Natural killer cell treated with Interleukin-12 subunit alpha and Interleukin-12 subunit beta and Interleukin-15 and Interleukin-18, amount 100 ng/mL, for 72 hours (primary cell): ENCODE measurements around the gene IGFL2. TPM values are rescaled to one million over a fixed set of nuclear protein-coding genes. Genes with fewer than 3 reads are reported as not detected.
"Not testable (repeated sequence)": the region's sequence is repeated elsewhere in the genome, so short reads cannot be mapped to it uniquely, and the experiment has no call there.

Experiments used
- ATAC-seq, 2 donors: fragments of 150-1000 bp; cut with Tn5 transposase in 1 of 2; sonication (Bioruptor Pico), chemical (Tn5 transposase) in 1 of 2; 2 replicates each; pipeline ENCODE4 v1.10.0; 2021
- DNase-seq: peaks from one replicate; pipeline ENCODE4 v3.0.0; 2022; ENCODE audit warnings: low spot score
- H3K27ac Mint-ChIP-seq, 2 donors: 1 replicate in 1 of 2; 2 replicates in 1 of 2; pipeline ENCODE4 v1.8.0; 2022; ENCODE audit warnings: mixed read lengths in 2 of 2, mild to moderate bottlenecking in 1 of 2, moderate library complexity in 1 of 2
- H3K27me3 Mint-ChIP-seq, 2 donors: 1 replicate in 1 of 2; 2 replicates in 1 of 2; pipeline ENCODE4 v1.8.0; 2022; ENCODE audit warnings: mixed read lengths in 2 of 2
- H3K36me3 Mint-ChIP-seq: one replicate; pipeline ENCODE4 v1.8.0; 2022; ENCODE audit warnings: mixed read lengths
- H3K4me1 Mint-ChIP-seq, 2 donors: 1 replicate in 1 of 2; 2 replicates in 1 of 2; pipeline ENCODE4 v1.8.0; 2022; ENCODE audit warnings: low read depth in 2 of 2, mixed read lengths in 2 of 2, mild to moderate bottlenecking in 1 of 2
- H3K4me3 Mint-ChIP-seq: one replicate; pipeline ENCODE4 v1.8.0; 2022; ENCODE audit warnings: mixed read lengths
- H3K9me3 Mint-ChIP-seq: 2 replicates; pipeline ENCODE4 v1.8.0; 2022; ENCODE audit warnings: mixed read lengths
- total RNA-seq, 2 donors: library from RNA; stranded (reverse); gene quantifications; one replicate each; pipeline ENCODE4 v1.2.3, GENCODE V29; 2022

The IGFL2 gene
- total RNA-seq, 2 donors from 2014 or later, result not detected

DNA sequence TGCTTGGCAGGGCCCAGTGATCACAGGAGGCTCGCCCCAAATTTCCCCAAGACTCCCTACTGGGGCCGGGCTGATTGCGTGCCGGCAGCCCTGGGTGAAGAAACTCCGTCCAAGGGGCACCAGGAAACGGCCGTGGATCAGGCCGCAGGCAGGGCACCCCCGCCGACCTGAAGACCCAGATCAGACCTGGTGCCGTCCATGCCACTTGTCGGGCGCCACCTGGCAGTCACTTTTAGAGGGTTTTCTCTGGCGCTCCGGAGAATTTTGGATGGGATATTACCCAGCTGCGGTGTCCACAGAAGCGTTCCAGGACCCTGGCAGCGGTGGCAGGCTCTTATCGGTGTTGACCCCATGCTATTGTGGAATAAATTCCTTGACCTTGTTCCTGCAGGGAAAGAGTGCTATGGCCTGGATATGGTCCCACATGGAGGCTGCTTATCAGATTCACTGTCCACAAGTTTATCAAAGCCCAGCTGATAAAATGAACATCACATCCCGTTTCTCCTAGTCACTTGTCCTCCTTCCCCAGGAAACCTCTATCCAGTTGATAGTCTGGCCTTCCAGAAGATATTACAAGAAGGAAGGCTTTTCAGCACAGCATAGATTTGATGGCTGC lies 38.2 kb downstream of the IGFL2 start:
- Mint-ChIP-seq H3K4me3 (no peak overlapping the region), H3K27ac (no peak overlapping the region), H3K36me3 (no peaks in the 10 kb centered on the region), H3K27me3 (peaks cover 50 to 54% of the 10 kb centered on the region in 2 donors), H3K4me1 (peaks cover 2 to 6% of the 10 kb centered on the region in 2 donors), H3K9me3 (no peaks in the 10 kb centered on the region)
- DNase-seq (no peak), ATAC-seq (no peak)

DNA sequence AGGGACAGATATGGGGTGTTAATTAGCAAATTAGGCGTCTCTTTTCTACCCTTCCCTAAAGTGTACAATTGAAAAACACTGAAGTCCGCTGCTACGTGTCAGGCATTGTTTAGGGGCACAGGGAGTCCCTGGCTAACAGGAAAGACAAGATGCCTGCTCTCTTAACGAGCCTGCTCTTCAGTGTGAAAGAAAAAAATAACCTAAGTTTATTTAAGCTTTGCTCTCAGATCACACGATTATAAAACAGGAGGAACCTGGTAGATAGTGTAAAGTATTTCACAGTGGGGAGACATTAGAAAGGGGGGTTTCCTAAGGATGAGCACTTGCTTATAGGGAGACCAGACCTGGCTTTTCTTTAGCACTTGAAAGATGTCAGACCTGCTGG lies 38.7 kb downstream of the IGFL2 start:
- Mint-ChIP-seq H3K9me3 (no peaks in the 10 kb centered on the region), H3K4me1 (peaks cover 0 to 6% of the 10 kb centered on the region in 2 donors), H3K4me3 (no peak overlapping the region), H3K36me3 (no peaks in the 10 kb centered on the region), H3K27me3 (peaks cover 51 to 59% of the 10 kb centered on the region in 2 donors), H3K27ac (no peak overlapping the region)
- no peak for DNase-seq
- ATAC-seq, result no peak

DNA sequence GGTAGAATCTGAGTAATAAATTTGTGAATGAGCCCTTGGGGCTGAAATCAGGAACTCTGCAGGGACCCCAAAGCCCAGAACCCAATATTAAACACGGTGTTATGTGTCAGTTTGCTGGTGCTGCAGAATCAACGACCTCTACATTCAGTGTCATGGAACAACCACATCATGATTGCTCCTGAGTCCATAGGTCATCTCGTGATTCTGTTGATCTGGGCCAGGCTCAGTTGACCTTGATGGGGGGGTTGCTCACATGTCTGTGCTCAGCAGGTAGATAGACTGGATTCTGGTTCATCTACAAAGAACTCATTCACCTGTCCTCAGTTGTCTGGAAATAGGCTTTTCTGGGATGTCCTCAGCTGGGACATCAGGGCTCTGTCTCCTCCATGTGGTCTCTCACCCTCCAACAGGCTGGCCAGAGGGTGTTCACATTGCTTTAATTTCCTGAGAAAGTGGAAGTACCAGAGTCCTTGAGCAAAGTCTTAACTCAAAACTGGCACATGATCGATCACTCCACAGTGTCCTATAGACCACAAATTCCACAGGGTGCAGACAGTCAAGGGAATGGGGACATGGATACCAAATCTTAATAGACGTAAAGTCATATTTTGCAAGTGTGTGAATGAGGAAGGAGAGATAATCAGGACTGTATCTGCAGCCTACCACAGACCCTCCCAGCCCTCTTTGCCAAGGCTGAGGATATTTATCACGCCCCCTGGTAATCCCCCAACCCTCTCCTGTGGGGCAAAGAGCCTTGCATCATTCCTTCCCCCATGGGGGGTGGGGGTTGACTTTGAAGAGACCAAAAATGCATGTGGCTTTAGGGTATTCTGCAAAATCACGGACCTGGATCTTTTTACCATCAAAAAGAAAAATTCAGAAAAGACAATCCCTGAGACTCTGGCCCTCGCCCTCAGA lies 42.2 kb downstream of the IGFL2 start:
- H3K4me1 Mint-ChIP-seq, result peaks cover 0 to under 1% of the 10 kb centered on the region in 2 donors
- peaks cover 30 to 55% of the 10 kb centered on the region in 2 donors for H3K27me3 Mint-ChIP-seq
- no peaks in the 10 kb centered on the region for H3K9me3 Mint-ChIP-seq
- H3K27ac Mint-ChIP-seq, result no peak overlapping the region
- ATAC-seq (no peak), DNase-seq (no peak)
- H3K36me3 Mint-ChIP-seq, result no peaks in the 10 kb centered on the region
- no peak overlapping the region for H3K4me3 Mint-ChIP-seq

DNA sequence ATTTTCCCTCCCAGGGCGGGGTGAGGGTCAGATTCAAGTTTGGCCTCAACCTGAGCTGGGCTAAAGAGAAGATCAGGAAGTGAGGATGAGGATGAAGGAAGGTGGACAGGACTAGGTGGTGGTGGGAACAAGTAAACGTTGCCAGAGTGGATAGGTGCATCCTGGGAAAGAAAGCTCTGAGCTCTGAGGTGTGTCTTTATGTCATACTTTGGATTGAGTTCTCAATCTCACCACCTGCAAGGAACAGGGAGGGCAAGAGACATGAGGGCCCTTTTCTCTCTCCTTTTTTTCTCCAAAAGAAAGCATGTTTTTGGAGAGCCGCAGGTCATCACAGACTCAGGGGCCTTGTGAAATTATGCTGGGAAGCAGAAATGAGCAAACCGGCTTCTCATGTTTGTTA lies 43.3 kb downstream of the IGFL2 start:
- no peak for DNase-seq
- no peaks in the 10 kb centered on the region for H3K9me3 Mint-ChIP-seq
- H3K36me3 Mint-ChIP-seq, result no peaks in the 10 kb centered on the region

DNA sequence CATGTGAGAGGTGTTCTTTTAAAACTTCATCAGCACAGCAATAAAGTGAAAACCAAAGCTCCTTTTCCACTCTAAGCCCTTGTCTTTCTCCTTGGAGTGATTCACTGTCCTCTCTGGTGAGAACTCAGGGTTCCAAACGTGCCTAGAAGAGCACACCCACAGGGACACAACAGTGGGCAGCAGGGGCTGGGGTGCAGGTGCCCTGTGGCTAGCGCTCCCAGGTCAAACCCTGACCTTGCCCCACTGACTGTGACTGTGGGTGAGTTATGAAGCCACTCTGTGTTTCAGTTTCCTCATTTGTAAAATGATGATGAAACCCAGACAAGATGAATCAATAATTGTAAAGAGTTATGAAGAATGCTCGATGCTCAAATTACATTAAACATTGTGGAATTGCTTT lies 43.9 kb downstream of the IGFL2 start:
- H3K4me1 Mint-ChIP-seq, result no peaks in the 10 kb centered on the region
- ATAC-seq (no peak), DNase-seq (no peak)
- H3K4me3 Mint-ChIP-seq, result no peak overlapping the region
- H3K27me3 Mint-ChIP-seq, result peaks cover 34 to 56% of the 10 kb centered on the region in 2 donors
- H3K36me3 Mint-ChIP-seq, result no peaks in the 10 kb centered on the region
- no peak overlapping the region for H3K27ac Mint-ChIP-seq
- H3K9me3 Mint-ChIP-seq, result no peaks in the 10 kb centered on the region

More for the DNA sequence above, 43.3 kb downstream of the IGFL2 start:
- Mint-ChIP-seq H3K27me3 (peaks cover 28 to 50% of the 10 kb centered on the region in 2 donors), H3K4me1 (no peaks in the 10 kb centered on the region), H3K27ac (no peak overlapping the region), H3K4me3 (no peak overlapping the region)
- ATAC-seq, result no peak

DNA sequence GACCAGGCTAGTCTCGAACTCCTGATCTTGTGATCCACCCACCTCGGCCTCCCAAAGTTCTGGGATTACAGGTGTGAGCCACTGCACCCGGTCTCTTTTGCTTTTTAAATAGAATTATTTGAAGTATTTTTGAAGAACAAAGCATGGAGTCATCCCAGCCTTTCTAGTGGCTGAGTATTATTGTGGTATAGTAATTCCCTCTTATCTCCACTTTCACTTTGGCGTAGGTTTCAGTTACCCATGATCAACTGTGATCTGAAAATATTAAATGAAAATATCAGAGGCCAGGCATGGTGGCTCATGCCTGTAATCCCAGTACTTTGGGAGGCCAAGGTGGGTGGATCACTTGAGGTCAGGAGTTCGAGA lies 44.6 kb downstream of the IGFL2 start:
- peaks cover 39 to 62% of the 10 kb centered on the region in 2 donors for H3K27me3 Mint-ChIP-seq
- not testable (repeated sequence) for ATAC-seq, H3K4me1 Mint-ChIP-seq, H3K4me3 Mint-ChIP-seq, DNase-seq, H3K36me3 Mint-ChIP-seq, H3K9me3 Mint-ChIP-seq, H3K27ac Mint-ChIP-seq

DNA sequence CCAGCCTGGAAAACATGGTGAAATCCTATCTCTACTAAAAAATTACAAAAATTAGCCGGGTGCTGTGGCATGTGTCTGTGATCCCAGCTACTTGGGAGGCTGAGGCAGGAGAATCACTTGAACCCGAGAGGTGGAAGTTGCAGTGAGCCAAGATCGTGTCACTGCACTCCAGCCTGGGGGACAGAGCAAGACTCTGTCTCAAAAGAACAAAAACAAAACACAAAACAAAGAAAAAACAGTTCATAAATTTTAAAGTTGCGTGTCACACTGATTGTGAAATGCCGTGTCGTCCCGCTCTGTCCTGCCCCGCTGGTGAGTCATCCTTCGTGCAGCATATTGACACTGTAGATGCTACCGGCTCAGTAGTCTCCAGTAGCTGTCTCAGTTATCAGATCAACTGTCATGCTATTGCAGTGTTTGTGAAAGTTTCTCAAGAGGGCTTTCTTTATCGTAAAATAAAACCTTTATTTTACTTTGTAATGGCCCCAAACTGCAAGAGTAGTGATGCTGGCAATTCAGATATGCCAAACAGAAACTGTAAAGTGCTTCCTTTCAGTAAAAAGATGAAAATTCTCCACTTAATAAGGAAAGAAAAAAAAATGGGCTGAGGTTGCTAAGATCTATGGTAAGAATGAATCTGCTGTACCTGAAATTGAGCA lies 45.1 kb downstream of the IGFL2 start:
- no peak for DNase-seq
- peak overlapping the region in 1 of 2 donors; percentile 16 for H3K27ac Mint-ChIP-seq

DNA sequence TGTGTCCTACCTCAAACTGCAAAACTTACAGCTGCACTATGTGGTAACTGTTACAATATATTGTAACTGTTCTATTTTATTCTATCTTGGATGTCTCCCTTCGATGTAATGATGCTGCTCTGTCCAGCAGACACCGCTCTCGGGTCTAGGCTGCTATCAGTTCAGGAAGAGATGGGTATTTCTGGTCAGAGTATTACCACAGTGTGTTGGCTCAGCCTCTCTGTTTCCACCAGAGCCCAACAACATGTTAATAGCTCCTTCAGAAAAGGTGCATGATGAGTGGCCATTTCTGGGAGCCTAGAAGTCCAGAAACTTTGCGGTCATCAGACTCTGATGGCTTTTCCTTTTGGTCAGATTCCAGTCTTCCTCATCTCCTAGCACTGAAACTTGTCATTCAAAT lies 45.6 kb downstream of the IGFL2 start:
- H3K27me3 Mint-ChIP-seq, result peaks cover 33 to 59% of the 10 kb centered on the region in 2 donors
- H3K4me3 Mint-ChIP-seq, result no peak overlapping the region
- H3K27ac Mint-ChIP-seq, result no peak overlapping the region
- ATAC-seq (no peak), DNase-seq (no peak)
- no peaks in the 10 kb centered on the region for H3K4me1 Mint-ChIP-seq
- no peaks in the 10 kb centered on the region for H3K36me3 Mint-ChIP-seq
- H3K9me3 Mint-ChIP-seq, result no peaks in the 10 kb centered on the region

More for the DNA sequence above, 45.1 kb downstream of the IGFL2 start:
- Mint-ChIP-seq H3K4me1 (no peaks in the 10 kb centered on the region), H3K9me3 (no peaks in the 10 kb centered on the region), H3K27me3 (peaks cover 36 to 60% of the 10 kb centered on the region in 2 donors), H3K36me3 (no peaks in the 10 kb centered on the region), H3K4me3 (no peak overlapping the region)
- ATAC-seq, result peak in 1 of 2 donors; percentile 84

DNA sequence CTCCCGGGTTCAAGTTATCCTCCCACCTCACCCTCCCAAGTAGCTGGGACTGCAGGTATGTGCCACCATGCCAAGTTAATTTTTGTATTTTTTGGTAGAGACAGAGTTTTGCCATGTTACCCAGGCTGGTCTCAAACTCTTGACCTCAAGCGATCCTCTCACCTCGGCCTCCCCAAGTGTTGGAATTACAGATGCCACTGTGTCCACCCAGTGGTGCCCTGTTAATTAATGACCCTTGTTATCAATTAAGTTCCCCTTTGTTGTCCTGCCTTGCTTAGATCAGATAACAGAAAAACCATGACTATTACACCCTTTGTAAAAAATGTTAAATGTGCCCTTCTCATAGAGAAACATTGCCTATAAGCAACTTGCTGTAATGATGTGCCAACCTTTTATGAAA lies 47.1 kb downstream of the IGFL2 start:
- Mint-ChIP-seq H3K9me3 (no peaks in the 10 kb centered on the region), H3K27ac (no peak overlapping the region), H3K4me1 (no peaks in the 10 kb centered on the region), H3K27me3 (peaks cover 28 to 53% of the 10 kb centered on the region in 2 donors), H3K4me3 (no peak overlapping the region), H3K36me3 (no peaks in the 10 kb centered on the region)
- no peak for ATAC-seq
- no peak for DNase-seq

DNA sequence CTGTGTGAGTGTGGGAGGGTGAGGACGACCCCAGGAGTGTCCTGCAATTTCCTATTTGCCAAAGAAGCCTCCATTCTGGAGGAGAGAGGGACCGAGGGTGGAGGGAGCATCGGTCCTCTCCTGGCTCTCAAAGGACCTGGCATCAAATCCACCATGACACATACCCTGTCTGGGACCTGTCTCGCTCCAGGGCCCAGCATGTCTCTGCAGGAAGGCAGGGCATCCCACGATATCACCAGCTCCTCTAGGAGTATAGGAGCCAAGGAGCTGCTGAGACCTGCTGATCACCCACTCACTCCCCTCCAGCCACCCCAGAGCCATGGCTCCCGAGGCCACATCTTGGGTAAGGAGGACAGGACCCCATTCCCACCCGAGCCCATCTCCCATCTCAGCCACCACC lies 47.9 kb downstream of the IGFL2 start:
- H3K27me3 Mint-ChIP-seq, result peaks cover 27 to 45% of the 10 kb centered on the region in 2 donors
- not testable (repeated sequence) for DNase-seq, H3K4me1 Mint-ChIP-seq, H3K9me3 Mint-ChIP-seq, H3K27ac Mint-ChIP-seq, H3K4me3 Mint-ChIP-seq, H3K36me3 Mint-ChIP-seq, ATAC-seq

DNA sequence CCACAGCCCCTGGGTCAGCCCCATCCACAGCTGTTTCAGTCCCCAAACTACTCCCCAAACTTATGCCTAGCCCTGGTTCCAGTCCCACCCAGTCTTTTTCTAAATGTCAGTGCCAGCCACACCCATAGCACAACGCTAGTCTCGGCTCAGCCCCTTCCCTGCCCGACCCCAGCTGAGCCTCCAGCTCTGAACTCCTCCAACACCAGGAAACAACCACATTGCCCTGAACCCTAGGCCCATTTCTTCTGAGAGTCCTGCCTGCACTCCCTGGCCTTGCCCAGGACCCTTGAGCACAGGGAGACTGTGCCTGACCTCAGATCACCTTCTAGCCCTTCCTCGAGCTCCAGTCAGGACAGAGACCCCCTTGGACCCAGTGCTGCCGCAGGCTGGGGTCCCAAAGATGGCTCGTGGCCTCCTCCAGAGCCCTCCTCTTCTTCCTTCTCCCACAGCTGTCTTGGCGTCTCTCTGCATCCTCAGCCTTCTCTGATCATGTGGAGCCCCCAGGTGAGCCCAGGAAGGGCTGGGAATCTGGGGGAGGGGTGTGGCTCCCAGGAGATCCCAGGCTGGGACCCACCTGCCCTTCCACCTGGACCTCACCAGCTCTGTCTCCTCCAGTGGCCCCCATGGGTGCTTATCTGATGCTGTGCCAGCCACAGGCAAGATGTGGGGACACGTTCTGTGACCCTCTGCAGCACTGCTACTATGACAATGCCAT lies 48.5 kb downstream of the IGFL2 start:
- H3K27me3 Mint-ChIP-seq, result peaks cover 25 to 43% of the 10 kb centered on the region in 2 donors
- H3K36me3 Mint-ChIP-seq, result no peaks in the 10 kb centered on the region
- no peaks in the 10 kb centered on the region for H3K4me1 Mint-ChIP-seq
- H3K27ac Mint-ChIP-seq, result no peak overlapping the region
- ATAC-seq (no peak), DNase-seq (no peak)
- no peaks in the 10 kb centered on the region for H3K9me3 Mint-ChIP-seq
- no peak overlapping the region for H3K4me3 Mint-ChIP-seq

DNA sequence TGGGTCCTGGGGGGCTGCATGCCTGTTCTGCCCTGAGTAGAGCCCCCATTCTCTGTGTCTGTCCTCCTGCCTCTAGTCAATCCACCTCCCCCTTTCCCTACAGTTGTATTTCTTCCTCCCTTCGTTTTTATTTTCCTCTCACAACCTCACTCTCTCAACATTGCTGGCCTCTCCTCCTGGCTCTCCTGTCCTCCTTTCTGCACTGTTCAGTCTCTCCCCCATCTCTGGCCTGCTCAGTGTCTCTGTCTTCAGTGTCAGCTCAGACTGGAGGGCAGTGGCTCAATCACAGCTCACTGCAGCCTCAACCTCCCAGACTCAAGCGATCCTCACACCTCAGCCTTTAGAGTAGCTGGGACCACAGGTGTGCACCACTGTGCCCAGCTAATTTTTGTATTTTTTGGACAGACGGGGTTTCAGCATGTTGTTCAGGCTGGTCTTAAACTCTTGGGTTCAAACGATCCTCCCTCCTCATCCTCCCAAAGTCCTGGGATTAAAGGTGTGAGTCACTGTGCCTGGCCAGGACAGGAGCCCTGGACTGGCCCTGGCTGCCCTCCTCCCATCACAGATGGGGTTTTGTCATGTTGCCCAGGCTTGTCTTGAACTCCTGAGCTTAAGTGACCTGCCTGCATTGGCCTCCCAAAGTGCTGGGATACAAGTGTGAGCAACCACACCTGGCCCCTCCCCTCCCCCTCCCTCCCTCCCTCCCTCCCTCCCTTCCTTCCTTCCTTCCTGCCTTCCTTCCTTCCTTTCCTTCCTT lies 49.5 kb downstream of the IGFL2 start:
- Mint-ChIP-seq H3K27me3 (peaks cover 35 to 47% of the 10 kb centered on the region in 2 donors), H3K4me1 (no peaks in the 10 kb centered on the region)

DNA sequence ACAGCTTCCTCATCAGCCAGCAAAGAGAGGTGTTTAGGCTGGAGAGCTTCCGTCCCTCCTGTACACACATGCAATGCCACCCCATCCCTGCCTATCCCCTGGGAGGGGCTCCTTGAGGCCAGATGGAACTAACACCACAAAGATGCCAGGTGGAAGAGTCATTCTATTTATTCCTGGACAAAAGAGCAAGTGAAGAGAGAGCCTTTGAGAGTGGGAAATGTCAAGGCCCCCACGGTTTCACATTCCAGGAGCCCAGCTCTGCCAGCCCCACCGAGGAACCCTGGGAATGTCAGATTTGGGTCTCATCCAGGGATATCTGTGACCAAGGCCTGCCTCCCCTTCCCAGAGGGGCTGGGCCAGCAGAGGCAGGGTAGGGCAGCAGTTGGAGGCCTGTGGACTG lies 50.7 kb downstream of the IGFL2 start:
- H3K4me3 Mint-ChIP-seq, result no peak overlapping the region
- no peak overlapping the region for H3K27ac Mint-ChIP-seq
- H3K9me3 Mint-ChIP-seq, result no peaks in the 10 kb centered on the region
- DNase-seq, result no peak
- no peaks in the 10 kb centered on the region for H3K4me1 Mint-ChIP-seq
- no peak for ATAC-seq
- H3K36me3 Mint-ChIP-seq, result no peaks in the 10 kb centered on the region
- H3K27me3 Mint-ChIP-seq, result peaks cover 43 to 48% of the 10 kb centered on the region in 2 donors

More for the DNA sequence above, 49.5 kb downstream of the IGFL2 start:
- H3K36me3 Mint-ChIP-seq, result no peaks in the 10 kb centered on the region
- no peak for DNase-seq
- H3K9me3 Mint-ChIP-seq, result no peaks in the 10 kb centered on the region
- no peak overlapping the region for H3K27ac Mint-ChIP-seq
- H3K4me3 Mint-ChIP-seq, result no peak overlapping the region
- ATAC-seq, result no peak
